ENCODE results near the gene KRT82.

Gene KRT82

GRCh38 chr12:52354200-52354599 lies 51.9 kb downstream of the KRT82 start:
- no peak for TF ChIP-seq CTCF (IDR thresholded peaks at IDR 0.05; ENCODE audit: borderline replicate concordance, insufficient read depth, low read depth, low read length)
- H3K4me3 ChIP-seq (ENCODE audit: low read depth, low read length) = no peak overlapping the region

GRCh38 chr12:52353766-52354165 lies 52.4 kb downstream of the KRT82 start:
- no peak overlapping the region for H3K4me3 ChIP-seq (ENCODE audit: low read depth, low read length)
- no peak for TF ChIP-seq CTCF (IDR thresholded peaks at IDR 0.05; ENCODE audit: borderline replicate concordance, insufficient read depth, low read depth, low read length)

- TF ChIP-seq CTCF (IDR thresholded peaks at IDR 0.05; ENCODE audit: borderline replicate concordance, insufficient read depth, low read depth, low read length) = no peak
- no peak overlapping the region for H3K4me3 ChIP-seq (ENCODE audit: low read depth, low read length)
Observed at GRCh38 chr12:52352951-52353350, 53.2 kb downstream of the KRT82 start.

GRCh38 chr12:52351196-52352059 lies 54.7 kb downstream of the KRT82 start:
- TF ChIP-seq CTCF (IDR thresholded peaks at IDR 0.05; ENCODE audit: borderline replicate concordance, insufficient read depth, low read depth, low read length) = no peak
- no peak overlapping the region for H3K4me3 ChIP-seq (ENCODE audit: low read depth, low read length)

GRCh38 chr12:52350786-52351185 lies 55.3 kb downstream of the KRT82 start:
- no peak for TF ChIP-seq CTCF (IDR thresholded peaks at IDR 0.05; ENCODE audit: borderline replicate concordance, insufficient read depth, low read depth, low read length)
- H3K4me3 ChIP-seq (ENCODE audit: low read depth, low read length) = no peak overlapping the region

- no peak for TF ChIP-seq CTCF (IDR thresholded peaks at IDR 0.05; ENCODE audit: borderline replicate concordance, insufficient read depth, low read depth, low read length)
- H3K4me3 ChIP-seq (ENCODE audit: low read depth, low read length) = no peak overlapping the region
Observed at GRCh38 chr12:52350021-52350620, 56.0 kb downstream of the KRT82 start.

- TF ChIP-seq CTCF (IDR thresholded peaks at IDR 0.05; ENCODE audit: borderline replicate concordance, insufficient read depth, low read depth, low read length) = no peak
- H3K4me3 ChIP-seq (ENCODE audit: low read depth, low read length) = no peak overlapping the region
Observed at GRCh38 chr12:52349196-52349595, 56.9 kb downstream of the KRT82 start.
